A673 (cell line): ENCODE measurements around the gene PNPLA1. TPM values are rescaled to one million over a fixed set of nuclear protein-coding genes. Genes with fewer than 3 reads are reported as not detected.

ENCODE experiments used
- BruUV-seq: library from RNA; stranded (reverse); fragments of 400-500 nt; replicated peaks from 2 replicates; lab custom pipeline; 2021; lab: Mats Ljungman, UMichigan
- CTCF ChIA-PET: fragments of 300-600 bp; sonication (Branson Sonifier 250); formaldehyde crosslinking; loops from one replicate; lab custom pipeline; 2022; ENCODE audit warnings: antibody characterized with exemption; lab: Charles Lee
- POLR2A ChIA-PET: fragments of 300-600 bp; sonication (Branson Sonifier 250); formaldehyde crosslinking; loops from one replicate; lab custom pipeline; 2022; ENCODE audit warnings: antibody characterized with exemption; ENCODE audit not compliant: low non-redundant PET; lab: Charles Lee
- DNase-seq: peaks from one replicate; pipeline ENCODE4 v3.0.0-alpha.2; 2015; ENCODE audit warnings: low spot score
- H3K27ac ChIP-seq: fragments of 200-600 bp; sonication (generic); 2 replicates; pipeline ENCODE4 v1.5.1; 2016; ENCODE audit warnings: mixed run types, low read depth, mild to moderate bottlenecking, mixed read lengths, antibody characterized with exemption, low read length; ENCODE audit not compliant: poor library complexity, severe bottlenecking
- H3K27me3 ChIP-seq: fragments of 200-600 bp; sonication (generic); replicated peaks from 2 replicates; pipeline ENCODE4 v1.6.1; 2017; ENCODE audit warnings: mixed run types, low read depth, mild to moderate bottlenecking, mixed read lengths, antibody characterized with exemption, low read length; ENCODE audit not compliant: insufficient read depth, poor library complexity
- H3K36me3 ChIP-seq: fragments of 200-600 bp; sonication (generic); 2 replicates; pipeline ENCODE4 v1.6.1; 2016; ENCODE audit warnings: mixed run types, mild to moderate bottlenecking, mixed read lengths, antibody characterized with exemption, low read length; ENCODE audit not compliant: insufficient read depth, poor library complexity, severe bottlenecking
- H3K4me1 ChIP-seq: fragments of 200-600 bp; sonication (generic); 2 replicates; pipeline ENCODE4 v1.6.1; 2017; ENCODE audit warnings: mixed run types, mild to moderate bottlenecking, mixed read lengths, antibody characterized with exemption, low read length; ENCODE audit not compliant: insufficient read depth, poor library complexity, severe bottlenecking
- H3K4me3 ChIP-seq: fragments of 200-600 bp; sonication (generic); 2 replicates; pipeline ENCODE4 v1.5.1; 2016; ENCODE audit warnings: low read depth, mixed run types, mild to moderate bottlenecking, mixed read lengths, low read length; ENCODE audit not compliant: poor library complexity, severe bottlenecking
- H3K9me3 ChIP-seq: fragments of 200-600 bp; sonication (generic); 2 replicates; pipeline ENCODE4 v1.6.1; 2016; ENCODE audit warnings: mixed run types, low read depth, mild to moderate bottlenecking, mixed read lengths, antibody characterized with exemption, low read length; ENCODE audit not compliant: poor library complexity, severe bottlenecking
- CTCF ChIP-seq: fragments of 300-800, 200-600 bp; sonication (generic); conservative IDR thresholded peaks from 2 replicates; pipeline ENCODE4 v1.5.1; 2017; ENCODE audit warnings: low read depth, mild to moderate bottlenecking, antibody characterized with exemption, low read length, moderate library complexity, mixed read lengths
- EZH2 ChIP-seq: fragments of 200-600 bp; sonication (generic); IDR thresholded peaks from 2 replicates; pipeline ENCODE4 v1.6.1; 2017; ENCODE audit warnings: borderline replicate concordance, low read depth, mild to moderate bottlenecking, mixed read lengths, antibody characterized with exemption, low read length; ENCODE audit not compliant: poor library complexity, severe bottlenecking
- intact Hi-C: fragments of 100-400 bp; cut with micrococcal nuclease; formaldehyde crosslinking; loops from one replicate; pipeline ENCODE4 v1.10.0; 2022; ENCODE audit not compliant: unreplicated experiment
- total RNA-seq: library from RNA; stranded (reverse); gene quantifications from 2 replicates; pipeline ENCODE4 v1.2.3, GENCODE V29; 2021

PNPLA1 gene
- total RNA-seq, 1 experiment from 2014 or later: 0.26 TPM

- H3K9me3 ChIP-seq: no peaks in the 10 kb centered on the region
- no peak overlapping the region for H3K27ac ChIP-seq
- ChIA-PET POLR2A (no interaction called here), CTCF (no interaction called here)
- no peaks in the 10 kb centered on the region for H3K36me3 ChIP-seq
- no peak for TF ChIP-seq CTCF
- TF ChIP-seq EZH2: no peak
- DNase-seq: no peak
- peaks cover 28% of the 10 kb centered on the region for H3K27me3 ChIP-seq
- H3K4me3 ChIP-seq: no peak overlapping the region
- intact Hi-C loops: no loop called here
- no TSS peak for BruUV-seq
- no peaks in the 10 kb centered on the region for H3K4me1 ChIP-seq
Observed at GRCh38 chr6:36280983-36281382, 11.1 kb downstream of the PNPLA1 start.

GRCh38 chr6:36283608-36284007 is 13.7 kb downstream of the PNPLA1 start:
- intact Hi-C loops: no loop called here
- TF ChIP-seq CTCF: no peak
- TF ChIP-seq EZH2: no peak
- Histone ChIP-seq H3K27ac (no peak overlapping the region), H3K36me3 (no peaks in the 10 kb centered on the region), H3K4me1 (no peaks in the 10 kb centered on the region), H3K4me3 (no peak overlapping the region), H3K9me3 (no peaks in the 10 kb centered on the region), H3K27me3 (peaks cover 34% of the 10 kb centered on the region)
- CTCF ChIA-PET: no interaction called here
- no peak for DNase-seq
- no TSS peak for BruUV-seq
- POLR2A ChIA-PET: no interaction called here

GRCh38 chr6:36284359-36284758 is 14.5 kb downstream of the PNPLA1 start:
- H3K27me3 ChIP-seq: peaks cover 34% of the 10 kb centered on the region
- intact Hi-C loops: no loop called here

More at GRCh38 chr6:36284359-36284758, 14.5 kb downstream of the PNPLA1 start:
- H3K9me3 ChIP-seq: no peaks in the 10 kb centered on the region
- H3K4me3 ChIP-seq: no peak overlapping the region
- no peak for TF ChIP-seq CTCF
- TF ChIP-seq EZH2: no peak
- ChIA-PET CTCF (no interaction called here), POLR2A (no interaction called here)
- H3K27ac ChIP-seq: no peak overlapping the region
- H3K4me1 ChIP-seq: no peaks in the 10 kb centered on the region
- H3K36me3 ChIP-seq: no peaks in the 10 kb centered on the region
- DNase-seq: no peak
- BruUV-seq: no TSS peak
